Lower leg skin (tissue), 4 donors: ENCODE data around the gene FCMR. TPM values are rescaled to one million over a fixed set of nuclear protein-coding genes. Genes with fewer than 3 reads are reported as not detected.
A peak's percentile ranks its signal among the peaks of the same experiment; 100 is the strongest.

Experiments
- DNase-seq, 2 donors: peaks; one replicate each; pipeline ENCODE4 v3.0.0-alpha.2; 2019; ENCODE audit warnings: low spot score in 2 of 2
- H3K4me3 ChIP-seq: fragments of 200-600 bp; sonication (generic); 2 replicates; pipeline ENCODE4 v1.5.1; 2017; ENCODE audit warnings: mild to moderate bottlenecking, low read depth; ENCODE audit not compliant: poor library complexity, severe bottlenecking
- POLR2A ChIP-seq, 2 donors: fragments of 450-650 bp; IDR thresholded peaks; one replicate each; pipeline ENCODE4 v1.6.1; 2016 to 2017; ENCODE audit warnings: antibody characterized with exemption in 2 of 2, mild to moderate bottlenecking in 1 of 2, moderate library complexity in 1 of 2
- WGBS, 2 donors: methylation state at CpG; one replicate each; pipeline ENCODE4 v1.1.5; 2018; 5-methylcytosine and 5-hydroxymethylcytosine counted together
- intact Hi-C: fragments of 100-400 bp; cut with DNase I; formaldehyde crosslinking; loops from one replicate; pipeline ENCODE4 v1.15.0; 2023; ENCODE audit warnings: low total_unique reads
- total RNA-seq, 4 donors: library from RNA; depleted of rRNA; stranded (reverse); fragments of >200 nt; gene quantifications; one replicate each; pipeline ENCODE4 v1.1.0, GENCODE V29; 2016
- TF ChIP-seq, protein P1 (sequence below), 3 donors: fragments of 450-650 bp; IDR thresholded peaks; one replicate each; pipeline ENCODE4 v1.5.1; 2016; ENCODE audit warnings: antibody characterized with exemption in 3 of 3, mild to moderate bottlenecking in 3 of 3, moderate library complexity in 2 of 3

FCMR gene
- total RNA-seq, 4 donors from 2014 or later = 0.34 to 1.4 (median 1.3) TPM; not detected in 1

DNA sequence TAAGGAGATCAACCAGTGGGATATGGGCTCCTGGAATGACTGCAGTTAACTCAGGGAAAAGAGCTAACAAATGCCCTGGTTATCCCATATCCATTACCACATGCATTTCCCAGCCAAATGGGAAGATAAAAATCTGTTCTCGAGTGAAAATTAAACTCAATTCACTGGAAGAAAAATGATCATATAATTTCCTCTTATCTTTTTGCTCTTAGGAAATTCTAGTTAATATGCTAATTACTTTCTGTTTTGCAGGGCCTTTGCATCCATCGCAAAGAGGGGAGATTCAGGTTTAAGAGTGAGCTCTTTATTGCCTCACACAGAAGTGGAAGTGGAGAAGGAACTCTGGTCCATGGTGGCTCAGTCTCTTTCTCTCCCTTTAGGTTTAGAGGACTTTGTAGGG lies 28.4 kb downstream of the FCMR start:
- no peak for DNase-seq
- no peak for TF ChIP-seq POLR2A (IDR thresholded peaks at IDR 0.05)
- TF ChIP-seq, protein P1, sequence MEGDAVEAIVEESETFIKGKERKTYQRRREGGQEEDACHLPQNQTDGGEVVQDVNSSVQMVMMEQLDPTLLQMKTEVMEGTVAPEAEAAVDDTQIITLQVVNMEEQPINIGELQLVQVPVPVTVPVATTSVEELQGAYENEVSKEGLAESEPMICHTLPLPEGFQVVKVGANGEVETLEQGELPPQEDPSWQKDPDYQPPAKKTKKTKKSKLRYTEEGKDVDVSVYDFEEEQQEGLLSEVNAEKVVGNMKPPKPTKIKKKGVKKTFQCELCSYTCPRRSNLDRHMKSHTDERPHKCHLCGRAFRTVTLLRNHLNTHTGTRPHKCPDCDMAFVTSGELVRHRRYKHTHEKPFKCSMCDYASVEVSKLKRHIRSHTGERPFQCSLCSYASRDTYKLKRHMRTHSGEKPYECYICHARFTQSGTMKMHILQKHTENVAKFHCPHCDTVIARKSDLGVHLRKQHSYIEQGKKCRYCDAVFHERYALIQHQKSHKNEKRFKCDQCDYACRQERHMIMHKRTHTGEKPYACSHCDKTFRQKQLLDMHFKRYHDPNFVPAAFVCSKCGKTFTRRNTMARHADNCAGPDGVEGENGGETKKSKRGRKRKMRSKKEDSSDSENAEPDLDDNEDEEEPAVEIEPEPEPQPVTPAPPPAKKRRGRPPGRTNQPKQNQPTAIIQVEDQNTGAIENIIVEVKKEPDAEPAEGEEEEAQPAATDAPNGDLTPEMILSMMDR (IDR thresholded peaks at IDR 0.05) = no peak
- no peak overlapping the region for H3K4me3 ChIP-seq
- intact Hi-C loops = no loop called here
- WGBS, 2 donors = 52 to 59% methylated on average over 2 of the region's 2 CpGs

DNA sequence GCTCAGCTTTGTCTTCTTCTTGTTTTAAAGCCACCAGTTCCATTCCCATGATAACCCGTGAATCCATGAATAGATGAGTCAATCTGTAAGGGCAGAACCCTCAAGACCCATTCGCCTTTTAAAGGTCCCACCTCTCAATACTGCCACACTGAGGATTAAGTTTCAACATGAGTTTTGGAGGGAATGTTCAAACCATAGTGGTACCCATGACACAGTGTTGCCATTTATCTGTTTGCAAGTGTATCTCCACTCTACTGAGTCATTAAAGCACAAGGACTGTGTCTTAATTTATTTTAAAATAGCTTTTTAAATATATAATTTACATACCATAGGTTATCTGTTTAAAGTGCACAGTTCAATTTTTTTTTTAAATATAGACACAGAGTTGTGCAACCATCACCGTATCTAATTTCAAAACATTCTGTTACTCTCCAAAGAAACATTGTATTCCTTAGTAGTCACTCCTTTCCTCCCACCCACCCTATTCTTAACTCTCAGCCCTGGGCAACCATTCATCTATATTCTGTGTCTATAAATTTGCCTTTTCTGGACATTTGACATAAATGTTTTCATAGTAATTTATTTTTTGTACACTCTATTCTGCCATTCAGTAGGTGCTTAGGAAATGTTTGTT lies 29.3 kb downstream of the FCMR start:
- H3K4me3 ChIP-seq = no peak overlapping the region
- DNase-seq = no peak
- intact Hi-C loops = no loop called here
- 76 to 78% methylated on average over 3 of the region's 3 CpGs for WGBS, 2 donors
- no peak for TF ChIP-seq POLR2A (IDR thresholded peaks at IDR 0.05)
- TF ChIP-seq, protein P1 (IDR thresholded peaks at IDR 0.05) = no peak

DNA sequence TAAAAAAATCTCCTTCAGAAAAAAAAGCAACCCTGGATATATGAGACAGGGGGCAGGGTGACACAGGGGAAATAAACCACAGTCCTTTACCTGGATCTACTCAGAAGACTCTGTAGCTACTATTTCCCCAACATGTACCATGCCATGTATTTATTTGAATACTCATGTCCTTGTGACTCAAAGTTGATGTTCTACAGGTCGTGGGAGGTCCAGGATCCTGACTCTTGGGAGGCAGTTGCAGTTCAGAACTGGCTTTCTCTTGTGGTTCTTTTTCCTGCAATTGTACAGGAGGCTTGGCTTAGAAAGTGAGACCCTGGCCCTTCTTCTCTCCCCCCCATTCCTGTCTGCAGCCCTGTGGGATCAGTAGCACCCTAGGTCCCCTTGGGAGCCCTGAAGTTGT lies 30.3 kb downstream of the FCMR start:
- no peak for DNase-seq
- intact Hi-C loops = no loop called here
- no peak overlapping the region for H3K4me3 ChIP-seq
- TF ChIP-seq, protein P1 (IDR thresholded peaks at IDR 0.05) = no peak
- no peak for TF ChIP-seq POLR2A (IDR thresholded peaks at IDR 0.05)
- WGBS, 2 donors = 67 to 91% methylated on average over 1 of the region's 1 CpG

DNA sequence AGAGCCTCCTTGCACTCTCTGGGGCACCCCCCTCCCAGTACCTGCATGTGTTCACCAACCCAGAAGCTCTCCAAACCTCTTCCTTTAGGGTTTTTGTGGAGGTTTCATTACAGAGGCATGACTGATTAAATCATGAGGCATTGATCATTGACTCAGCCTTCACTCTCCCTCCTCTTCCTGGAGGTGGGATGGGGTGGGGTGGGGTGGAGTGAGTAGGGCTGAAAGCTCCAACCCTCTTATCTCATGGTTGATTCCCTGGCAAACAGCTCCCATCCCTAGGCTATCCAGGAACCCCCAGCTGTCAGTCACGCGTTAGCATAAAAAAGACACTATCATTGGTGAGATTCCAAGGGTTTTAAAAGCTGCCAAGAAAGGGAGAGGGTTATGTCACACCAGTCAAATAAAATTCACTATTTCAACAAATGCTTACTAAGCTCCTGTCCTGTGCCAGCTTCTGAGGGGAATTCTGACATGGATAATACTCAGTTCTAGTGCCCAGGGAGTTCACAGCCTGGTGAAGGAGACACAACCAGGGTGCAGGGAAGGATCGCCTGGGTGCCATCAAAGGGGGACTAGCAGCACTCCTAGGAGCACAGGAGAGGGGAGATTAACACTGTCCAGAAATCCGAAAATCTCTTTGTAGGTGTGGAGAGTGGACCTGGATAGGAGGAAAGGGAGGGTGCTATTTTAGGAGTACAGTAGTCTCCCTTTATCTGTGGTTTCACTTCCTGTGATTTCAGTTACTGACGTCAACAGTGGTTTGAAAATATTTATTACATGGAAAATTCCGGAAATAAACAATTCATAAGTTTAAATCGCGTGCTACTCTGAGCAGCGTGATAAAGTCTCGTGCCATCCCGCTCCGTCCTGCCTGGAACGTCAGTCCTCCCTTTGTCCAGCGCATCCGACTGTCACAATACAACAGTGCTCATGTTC lies 31.3 kb downstream of the FCMR start:
- peak in 1 of 2 donors; percentile 44 for DNase-seq
- 45 to 48% methylated on average over 15 of the region's 15 CpGs for WGBS, 2 donors
- TF ChIP-seq POLR2A (IDR thresholded peaks at IDR 0.05) = no peak
- TF ChIP-seq, protein P1 (IDR thresholded peaks at IDR 0.05) = no peak
- intact Hi-C loops = no loop called here
- H3K4me3 ChIP-seq = no peak overlapping the region

DNA sequence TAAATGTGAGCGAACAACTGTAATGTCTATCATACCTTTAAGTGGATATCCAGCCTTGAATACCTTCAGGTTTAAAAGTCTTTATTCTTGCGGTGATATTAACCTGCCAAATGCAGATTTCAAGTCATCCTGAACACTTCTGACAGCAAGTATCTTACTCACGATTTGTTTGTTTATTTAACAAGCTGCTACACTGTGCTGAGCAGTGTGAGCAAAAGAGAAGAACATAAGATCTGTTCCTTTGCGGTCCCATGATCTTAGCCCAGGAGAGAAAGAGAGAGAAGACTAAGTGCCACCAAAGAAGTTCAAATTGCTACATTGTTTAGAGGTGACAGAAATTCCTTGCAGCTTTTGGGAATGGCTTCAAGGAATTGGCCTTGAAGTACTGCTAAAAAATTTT lies 34.0 kb downstream of the FCMR start:
- no peak overlapping the region for H3K4me3 ChIP-seq
- no peak for DNase-seq
- WGBS, 2 donors = 76 to 87% methylated on average over 4 of the region's 4 CpGs
- intact Hi-C loops = no loop called here
- TF ChIP-seq, protein P1 (IDR thresholded peaks at IDR 0.05) = no peak
- TF ChIP-seq POLR2A (IDR thresholded peaks at IDR 0.05) = no peak
